HG02973 (cell line): ENCODE measurements around the gene AFF1.
"Not testable (repeated sequence)": the region's sequence is repeated elsewhere in the genome, so short reads cannot be mapped to it uniquely, and the experiment has no call there.

Experiments used
- ATAC-seq: cut with Tn5 transposase; IDR thresholded peaks from one replicate; pipeline ENCODE4 v1.9.1; 2021; ENCODE audit warnings: moderate library complexity; ENCODE audit not compliant: unreplicated experiment

AFF1 gene

DNA sequence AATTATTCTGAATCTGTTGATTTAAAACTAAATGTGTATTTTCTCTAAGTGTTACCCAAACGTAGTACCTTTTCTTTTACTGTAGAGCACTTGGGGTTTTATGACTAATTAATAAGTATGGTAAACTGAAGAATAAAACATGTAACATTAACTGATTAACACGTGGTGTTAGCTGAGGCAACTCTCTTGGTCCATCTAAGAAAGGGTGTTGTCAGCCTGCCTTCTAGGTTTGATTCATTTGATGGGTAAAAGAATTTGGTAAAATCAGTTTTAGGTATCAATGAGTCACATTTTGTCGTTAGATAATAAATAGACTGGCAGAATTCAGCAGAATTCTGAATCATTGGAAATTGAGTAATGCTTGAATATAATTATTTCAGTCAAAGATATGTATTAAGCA lies 99.7 kb downstream of the AFF1 start:
- ATAC-seq = no peak

DNA sequence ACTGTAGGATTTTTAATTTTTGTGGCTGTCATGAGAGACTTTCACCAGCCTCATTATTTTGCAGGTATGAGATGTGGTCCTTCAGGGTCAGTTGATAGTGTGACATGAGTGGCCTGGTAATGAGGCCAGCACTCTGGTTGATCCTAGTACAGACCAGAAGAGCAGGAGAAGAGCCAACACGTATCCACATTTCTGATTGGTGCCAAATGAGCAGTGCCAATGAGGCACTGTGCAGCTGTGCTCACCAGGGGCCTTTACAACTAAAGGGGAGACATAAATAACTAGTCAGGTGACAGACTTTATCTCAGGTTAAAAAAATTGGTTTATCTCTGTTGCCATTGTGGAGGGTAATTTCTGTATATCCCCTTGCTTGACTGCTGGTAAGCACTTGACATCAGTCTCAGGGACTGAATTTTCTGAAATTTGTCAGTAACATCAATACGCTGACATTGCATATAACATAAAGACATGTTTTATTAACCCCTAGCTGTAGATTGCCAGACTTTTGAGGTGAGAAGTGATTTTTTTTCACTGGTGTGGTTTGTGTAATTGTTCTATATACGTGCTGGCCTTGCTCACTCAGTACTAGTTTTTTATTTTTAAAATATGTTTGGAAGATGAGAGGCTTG lies 101.2 kb downstream of the AFF1 start:
- no peak for ATAC-seq

DNA sequence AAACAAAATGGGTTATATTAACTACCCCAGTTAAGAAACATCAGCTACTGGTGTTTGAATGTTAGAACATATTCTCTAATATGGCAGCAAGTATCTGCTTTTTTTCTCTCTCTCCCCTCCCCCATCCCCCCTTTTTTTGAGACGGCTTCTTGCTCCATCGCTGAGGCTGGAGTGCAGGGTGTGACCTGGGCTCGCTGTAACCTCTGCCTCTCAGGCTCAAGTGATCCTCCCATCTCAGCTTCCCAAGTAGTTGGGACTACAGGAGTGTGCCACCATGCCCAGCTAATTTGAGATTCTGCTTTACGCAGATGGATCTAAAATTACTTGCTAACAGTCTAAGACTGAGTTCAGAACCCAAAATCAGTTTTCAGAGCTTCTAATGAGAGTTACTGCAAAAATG lies 101.9 kb downstream of the AFF1 start:
- no peak for ATAC-seq

DNA sequence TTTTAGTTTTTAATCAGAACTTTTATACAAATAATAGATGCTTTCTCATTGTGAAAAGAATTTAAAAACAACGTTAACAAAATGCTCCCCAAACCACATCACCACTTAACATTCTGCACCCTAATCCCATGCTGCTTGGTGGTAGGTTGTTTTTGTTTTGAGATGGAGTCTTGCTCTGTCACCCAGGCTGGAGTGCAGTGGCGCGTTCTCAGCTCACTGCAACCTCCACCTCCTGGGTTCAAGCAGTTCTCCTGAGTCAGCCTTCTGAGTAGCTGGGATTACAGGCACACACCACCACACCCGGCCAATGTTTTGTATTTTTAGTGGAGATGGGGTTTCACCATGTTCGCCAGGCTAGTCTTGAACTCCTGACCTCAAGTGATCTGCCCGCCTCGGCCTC lies 102.4 kb downstream of the AFF1 start:
- ATAC-seq = not testable (repeated sequence)

DNA sequence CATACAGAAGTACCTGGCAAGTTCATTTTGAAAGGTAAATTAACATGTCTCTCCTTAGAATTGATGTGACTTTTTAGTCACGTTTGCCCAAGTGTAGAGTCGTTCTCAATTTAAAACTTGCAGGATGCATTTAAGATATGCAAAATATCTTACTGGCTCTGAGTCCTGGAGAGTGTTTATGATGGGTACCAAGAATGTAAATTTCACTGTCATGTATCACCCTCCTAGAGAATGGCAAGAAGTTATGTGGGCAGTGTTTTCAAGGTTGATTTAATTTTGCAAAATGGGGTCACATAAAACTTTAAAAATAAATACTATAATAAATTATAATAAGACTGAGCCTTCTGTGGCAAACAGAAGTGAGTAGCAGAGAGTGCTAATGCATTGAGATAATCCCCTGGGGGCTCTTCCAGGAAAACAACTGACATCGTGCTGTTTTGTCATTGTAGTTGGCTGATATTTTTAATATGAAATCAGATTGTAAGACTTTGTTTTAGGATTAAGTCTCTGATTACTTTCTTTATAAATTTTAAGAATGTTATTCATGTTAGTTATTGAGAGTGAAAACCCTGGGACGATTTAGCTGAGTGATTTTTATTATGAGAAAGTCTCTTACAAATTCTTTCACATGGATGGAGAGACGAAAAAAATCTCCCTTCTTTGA lies 103.0 kb downstream of the AFF1 start:
- ATAC-seq = no peak

DNA sequence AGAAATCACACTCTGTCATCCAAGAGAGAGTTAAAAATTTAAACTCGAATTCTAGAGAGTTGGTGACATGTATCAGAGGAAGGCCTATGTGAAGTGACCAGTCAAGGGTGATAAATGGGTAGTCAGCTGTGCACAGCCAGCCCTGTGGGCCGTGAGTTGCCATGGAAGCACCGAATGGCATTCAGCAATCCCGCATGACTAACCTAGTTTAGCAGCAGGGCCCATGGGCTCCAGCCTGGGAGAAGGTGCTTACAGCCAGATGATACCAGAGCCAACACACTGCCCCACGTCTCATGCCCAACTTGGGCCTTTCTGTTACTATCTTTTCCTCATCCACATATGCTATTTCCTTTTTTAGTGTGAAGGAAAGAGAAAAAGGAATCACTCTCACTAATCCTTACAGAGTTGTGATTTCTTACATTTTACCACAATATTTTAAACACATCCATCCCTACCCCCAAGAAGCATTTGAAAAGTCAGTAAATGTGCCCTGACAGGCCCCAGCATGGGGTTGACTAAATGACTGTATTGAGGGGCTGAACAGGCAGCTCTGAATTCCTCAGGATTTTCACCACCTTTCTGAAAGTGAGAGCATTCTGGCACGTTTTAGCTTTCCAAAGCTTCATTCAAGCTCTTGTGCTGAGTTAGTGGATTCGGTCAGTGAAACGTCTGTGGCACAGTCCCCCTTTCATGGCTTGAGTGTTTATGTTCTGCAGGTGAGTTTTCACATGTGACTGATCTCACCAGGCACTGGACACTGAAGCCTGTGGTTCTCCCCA lies 104.2 kb downstream of the AFF1 start:
- ATAC-seq = no peak

DNA sequence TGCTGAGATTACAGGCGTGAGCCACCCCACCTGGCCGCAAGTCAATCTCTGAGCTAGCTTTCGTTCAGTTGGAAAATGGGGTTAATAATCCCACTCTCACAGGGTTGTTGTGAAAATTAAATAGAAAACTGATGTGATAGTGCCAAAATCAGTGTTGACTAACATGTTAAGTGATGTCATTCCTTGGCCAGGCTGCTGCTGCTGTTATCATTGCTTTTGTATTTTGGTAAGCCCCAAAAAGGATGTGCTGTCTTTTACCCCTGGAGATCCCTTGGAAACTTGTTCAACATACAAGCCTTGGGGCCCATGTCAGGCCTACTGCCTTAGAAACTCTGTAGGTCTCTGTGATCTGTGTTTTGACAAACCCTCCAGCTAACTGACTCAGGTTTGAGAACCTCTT lies 106.3 kb downstream of the AFF1 start:
- no peak for ATAC-seq

DNA sequence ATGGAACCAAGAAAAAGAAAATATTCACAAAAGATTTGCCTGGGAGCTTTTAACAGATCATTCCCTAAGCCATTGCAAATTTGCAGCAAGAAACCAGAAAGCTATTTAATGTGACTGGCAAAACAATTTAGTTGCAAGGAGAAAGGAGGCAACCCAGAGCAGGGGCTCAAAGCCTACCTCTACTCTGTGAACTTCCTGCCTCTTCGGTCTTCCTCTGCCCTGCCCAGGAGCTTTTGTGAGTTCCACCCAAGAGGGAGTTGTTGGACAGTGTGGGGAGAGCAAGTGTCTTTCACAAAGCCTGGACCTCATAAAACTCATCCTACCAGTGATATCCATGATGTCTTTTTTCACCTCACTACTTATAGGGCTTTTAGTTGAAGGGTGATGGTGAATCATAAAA lies 107.4 kb downstream of the AFF1 start:
- no peak for ATAC-seq

DNA sequence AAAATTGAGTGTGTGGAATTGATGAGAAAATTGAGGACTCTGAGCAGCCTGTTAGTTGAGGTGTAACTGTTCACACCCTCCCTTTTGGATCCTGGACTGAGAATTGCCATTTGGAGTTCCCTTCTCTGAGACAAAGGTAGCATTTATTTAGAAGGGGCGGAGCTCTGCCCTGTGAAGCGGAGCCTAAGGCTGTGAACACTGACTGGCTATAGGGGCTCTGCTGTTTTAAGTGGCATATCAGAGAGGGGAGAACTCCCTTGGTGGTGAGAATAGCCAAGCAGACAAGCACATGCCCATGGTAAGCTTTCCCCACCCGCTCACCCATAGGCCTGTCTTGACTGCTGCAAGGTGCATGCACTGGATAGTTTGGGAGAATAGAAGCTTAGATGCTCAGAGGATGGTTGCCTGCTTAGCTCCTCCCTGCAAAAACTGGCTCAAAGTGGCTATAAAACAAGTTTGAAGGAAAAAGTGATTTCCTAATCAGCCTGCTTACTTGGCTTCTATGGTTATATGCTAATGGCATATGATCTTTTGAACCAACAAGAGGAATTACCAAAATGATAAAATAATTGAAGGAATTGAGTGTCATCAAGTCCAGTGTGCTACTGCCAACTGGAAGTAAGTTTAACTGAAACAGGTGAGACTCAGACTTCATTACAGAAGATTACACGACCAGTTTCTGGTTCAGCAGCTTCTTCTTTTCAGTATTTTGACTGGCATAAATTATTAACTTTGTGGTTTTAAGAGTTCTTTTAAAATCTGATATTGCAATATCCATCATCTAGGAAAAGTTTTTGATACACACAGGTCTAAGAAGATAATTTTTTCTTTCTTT lies 108.4 kb downstream of the AFF1 start:
- no peak for ATAC-seq

DNA sequence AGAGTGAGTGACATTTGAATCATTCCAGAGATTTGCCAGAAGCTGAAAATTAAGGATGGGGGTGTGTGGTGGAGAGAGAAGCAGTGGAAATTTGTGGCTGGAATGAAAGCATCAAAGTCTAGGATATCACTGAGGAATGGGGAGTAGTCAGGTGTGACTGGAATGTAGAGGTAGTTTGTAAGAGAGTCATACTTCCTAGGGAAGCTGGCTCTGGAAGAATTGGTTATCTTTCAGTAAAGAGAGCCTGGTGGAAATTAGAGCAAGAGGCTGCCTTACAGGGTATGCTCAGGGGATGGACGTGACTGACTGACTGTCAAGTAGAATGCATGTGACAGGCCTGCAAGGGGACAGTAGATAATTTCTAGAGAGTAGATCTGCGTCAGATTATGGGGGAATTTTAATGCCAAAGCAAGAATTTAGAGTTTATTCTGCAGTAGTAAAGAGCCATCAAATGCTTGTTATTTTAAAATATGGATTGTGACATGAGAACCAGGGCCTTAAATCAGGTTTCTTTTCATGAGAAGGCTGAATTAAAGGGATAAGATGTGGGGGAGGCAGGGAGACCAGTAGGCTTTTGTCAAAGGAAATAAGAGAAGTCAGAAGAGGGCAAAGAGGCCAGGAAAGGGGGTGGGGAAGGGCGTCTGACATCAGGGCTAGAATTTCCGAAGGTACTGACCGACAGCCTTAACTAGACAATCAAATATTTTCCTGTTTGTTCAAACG lies 109.9 kb downstream of the AFF1 start:
- ATAC-seq = no peak

DNA sequence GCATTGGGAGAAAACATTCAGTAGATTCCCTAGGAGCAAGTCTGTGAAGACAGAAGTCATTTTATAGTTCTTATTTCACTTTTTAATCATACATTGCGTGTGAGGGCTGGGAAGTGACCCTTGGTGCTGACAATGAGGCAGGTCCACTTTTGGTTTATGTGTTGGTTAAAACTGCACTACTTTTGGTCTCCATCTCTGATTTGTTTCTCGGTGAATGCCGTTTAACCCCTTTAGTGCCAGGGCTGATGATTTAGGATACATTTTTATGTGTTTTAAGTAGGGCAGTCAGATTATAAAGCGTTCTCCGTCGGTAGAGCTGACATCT lies 110.4 kb downstream of the AFF1 start:
- no peak for ATAC-seq

DNA sequence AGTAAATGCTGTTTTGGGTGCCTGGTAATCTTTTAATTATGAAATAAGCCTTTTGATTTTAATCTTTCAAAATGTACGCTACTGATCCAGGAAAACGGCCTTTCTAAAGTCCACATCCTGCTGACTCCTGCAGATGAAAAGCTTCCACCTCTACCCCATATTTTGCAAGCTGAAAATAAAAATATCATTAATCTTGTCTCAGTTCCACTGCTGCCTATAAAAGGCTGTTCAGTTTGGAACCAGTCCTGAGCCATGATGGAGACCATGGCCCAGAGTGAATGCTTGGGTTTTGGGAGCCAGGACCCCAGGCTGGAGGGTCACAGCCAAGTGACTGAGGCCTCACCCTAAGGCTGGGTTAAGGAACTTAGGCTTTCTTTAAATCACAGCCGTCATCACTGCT lies 110.8 kb downstream of the AFF1 start:
- no peak for ATAC-seq

DNA sequence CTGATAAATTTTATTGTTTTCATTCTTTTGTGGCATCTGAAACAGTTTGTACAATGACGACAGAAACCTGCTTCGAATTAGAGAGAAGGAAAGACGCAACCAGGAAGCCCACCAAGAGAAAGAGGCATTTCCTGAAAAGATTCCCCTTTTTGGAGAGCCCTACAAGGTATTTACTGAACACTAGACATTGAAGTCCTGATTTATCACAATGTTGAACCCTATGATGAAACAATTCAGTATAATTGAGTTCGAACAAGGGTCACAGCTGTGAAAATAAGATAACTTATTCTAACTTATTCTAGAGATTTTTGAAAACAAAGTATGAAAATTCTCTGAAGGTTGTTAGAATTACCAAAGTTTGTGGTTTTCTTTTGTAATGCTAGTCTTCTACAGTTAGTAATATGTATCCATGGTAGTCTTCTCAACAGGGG lies 111.3 kb downstream of the AFF1 start:
- ATAC-seq = no peak

DNA sequence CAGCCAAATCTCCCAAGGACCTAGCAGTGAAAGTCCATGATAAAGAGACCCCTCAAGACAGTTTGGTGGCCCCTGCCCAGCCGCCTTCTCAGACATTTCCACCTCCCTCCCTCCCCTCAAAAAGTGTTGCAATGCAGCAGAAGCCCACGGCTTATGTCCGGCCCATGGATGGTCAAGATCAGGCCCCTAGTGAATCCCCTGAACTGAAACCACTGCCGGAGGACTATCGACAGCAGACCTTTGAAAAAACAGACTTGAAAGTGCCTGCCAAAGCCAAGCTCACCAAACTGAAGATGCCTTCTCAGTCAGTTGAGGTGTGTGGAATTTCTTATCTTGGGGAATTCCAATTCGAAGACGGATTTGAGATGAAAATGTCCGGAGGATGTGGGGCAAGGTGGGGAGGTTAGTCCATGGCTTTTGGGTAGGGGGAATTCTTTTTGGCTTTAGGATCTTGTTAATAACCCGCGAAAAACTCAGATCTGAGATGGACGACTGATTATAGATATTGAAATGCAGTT lies 112.5 kb downstream of the AFF1 start:
- no peak for ATAC-seq

DNA sequence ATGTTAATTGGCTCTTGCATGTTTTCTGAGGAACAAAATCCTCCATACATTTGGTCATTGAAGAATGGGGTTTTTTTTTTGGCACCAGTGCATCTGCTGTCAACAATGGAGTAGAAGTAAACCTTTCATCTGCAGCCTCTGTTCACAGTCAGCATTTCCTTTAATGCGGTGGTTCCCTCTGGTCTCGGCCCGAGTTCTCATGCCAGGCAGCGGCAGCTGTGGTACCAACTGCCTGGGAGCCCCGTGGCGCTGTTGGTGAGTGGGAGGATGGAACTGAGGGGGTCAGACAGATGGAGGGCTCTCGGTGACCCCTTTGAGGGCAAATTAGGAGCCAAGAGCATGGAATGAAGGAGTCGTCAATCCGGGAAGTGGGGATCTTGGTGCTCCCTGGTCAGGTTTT lies 114.7 kb downstream of the AFF1 start:
- no peak for ATAC-seq

DNA sequence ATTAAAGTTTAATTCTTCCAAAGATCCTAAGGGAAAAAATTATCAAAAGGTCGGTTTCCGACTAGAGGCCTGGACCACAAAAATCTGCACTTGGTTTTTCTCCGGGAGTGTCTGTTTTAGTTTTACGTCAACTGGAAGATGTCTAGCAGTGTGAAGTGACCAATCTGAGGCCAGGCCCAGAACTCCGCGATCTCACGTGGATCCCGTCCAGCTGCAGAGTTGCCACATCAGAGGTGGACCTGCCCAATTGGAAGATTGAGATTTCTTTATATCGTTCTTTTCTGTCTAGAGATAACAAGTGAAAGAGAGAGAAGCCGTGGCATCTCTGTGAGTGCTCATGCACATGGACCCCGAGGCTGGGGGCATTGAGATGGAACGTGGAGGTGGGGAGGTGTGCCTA lies 115.8 kb downstream of the AFF1 start:
- no peak for ATAC-seq

DNA sequence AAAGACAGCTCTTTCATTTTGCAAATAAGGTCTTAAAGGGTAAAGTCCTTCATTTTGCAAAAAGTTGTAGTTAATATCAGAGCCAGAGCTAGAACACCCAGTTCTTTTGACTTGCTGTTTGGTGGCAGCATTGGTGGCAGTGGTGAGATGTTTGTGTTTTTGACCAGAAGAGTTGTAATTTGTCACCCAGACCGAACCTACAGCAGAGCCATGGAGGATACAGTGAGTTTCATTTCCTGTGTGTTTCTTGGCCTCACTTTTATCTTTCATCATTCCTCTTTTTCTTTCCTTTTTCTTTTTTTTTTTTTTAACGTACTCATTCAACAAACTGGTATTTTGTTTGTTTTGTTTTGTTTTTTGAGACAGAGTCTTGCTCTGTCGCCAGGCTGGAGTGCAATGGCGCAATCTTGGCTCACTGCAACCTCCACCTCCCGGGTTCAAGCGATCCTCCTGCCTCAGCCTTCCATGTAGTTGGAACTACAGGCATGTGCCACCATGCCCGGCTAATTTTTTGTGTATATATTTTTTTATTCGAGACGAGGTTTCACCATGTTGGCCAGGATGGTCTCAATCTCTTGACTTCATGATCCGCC lies 116.4 kb downstream of the AFF1 start:
- no peak for ATAC-seq

DNA sequence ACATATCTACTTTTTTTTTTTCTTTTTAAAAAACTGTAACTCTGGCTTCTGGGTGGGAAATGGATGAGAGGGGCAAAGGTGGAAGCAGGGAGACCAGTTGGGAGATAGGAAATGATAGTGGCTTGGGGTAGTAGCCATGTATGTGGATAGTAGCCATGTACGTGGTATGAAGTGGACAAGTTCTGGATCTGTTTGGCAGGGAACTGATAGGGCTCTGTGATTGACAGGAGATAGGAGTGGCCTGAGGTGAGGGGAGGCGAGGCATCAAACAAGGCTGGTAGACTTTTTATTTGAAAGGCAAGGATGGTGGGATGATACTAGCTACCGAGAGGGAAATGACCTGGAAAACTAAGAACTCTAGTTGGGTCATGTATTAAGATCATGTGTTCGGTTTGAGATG lies 117.8 kb downstream of the AFF1 start:
- ATAC-seq = no peak

DNA sequence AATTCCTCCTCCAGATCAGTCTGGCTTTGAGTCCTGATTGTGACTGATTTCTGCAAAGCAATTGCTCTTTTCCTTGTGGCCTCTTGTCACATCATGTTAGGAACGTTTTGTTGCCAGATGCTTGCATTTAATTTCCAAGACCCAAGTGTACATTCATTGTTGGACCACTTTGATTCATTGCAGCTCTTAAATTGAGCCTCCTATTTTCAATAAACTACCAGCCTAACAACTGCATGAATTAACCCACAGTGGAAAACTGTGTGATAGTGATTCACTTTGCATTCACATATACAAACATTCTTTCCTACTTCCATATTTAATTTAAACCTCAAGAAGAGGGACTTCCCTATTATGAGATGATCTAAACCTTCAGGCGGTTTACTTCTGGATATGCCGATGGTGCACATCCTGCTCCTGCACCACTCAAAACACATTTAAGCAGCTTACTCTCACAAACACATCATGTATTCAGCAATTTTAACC lies 118.4 kb downstream of the AFF1 start:
- no peak for ATAC-seq
